B cell (primary cell): ENCODE results near the gene XDH. TPM values are rescaled to one million over a fixed set of nuclear protein-coding genes. Genes with fewer than 3 reads are reported as not detected.

Source experiments
- ATAC-seq: fragments of 200-7000 bp; cut with Tn5 transposase; one replicate; pipeline ENCODE4 v1.10.0; 2021; ENCODE audit warnings: low read depth, mild to moderate bottlenecking, moderate number of reproducible peaks, moderate library complexity
- CTCF ChIA-PET: fragments of 350-600 bp; sonication (Branson Sonifier 250); formaldehyde crosslinking; loops from one replicate; lab custom pipeline; 2021; ENCODE audit warnings: antibody characterized with exemption, inconsistent platforms; lab: Charles Lee
- POLR2A ChIA-PET: fragments of 350-600 bp; sonication (Branson Sonifier 250); formaldehyde crosslinking; loops from one replicate; lab custom pipeline; 2021; ENCODE audit warnings: antibody characterized with exemption; lab: Charles Lee
- DNase-seq: peaks from one replicate; pipeline ENCODE4 v3.0.0; 2013
- H2AFZ ChIP-seq: 2 replicates; pipeline ENCODE4 v1.6.1; 2012; ENCODE audit warnings: mild to moderate bottlenecking, low read depth, low read length; ENCODE audit not compliant: insufficient read depth, poor library complexity, severe bottlenecking
- H3K27ac ChIP-seq, 2 donors: 1 replicate in 1 of 2; 2 replicates in 1 of 2; pipeline ENCODE4 v1.5.1; 2012 to 2013; ENCODE audit warnings: low read length in 2 of 2, mild to moderate bottlenecking in 2 of 2, moderate library complexity in 1 of 2
- H3K27me3 ChIP-seq, 4 experiments: fragments of 200-600 bp in 1 of 4; sonication (generic) in 1 of 4; replicated peaks in 1 of 4; 1 replicate in 2 of 4; 2 replicates in 2 of 4; pipeline versions ENCODE4 v1.6.1 to v1.7.0; 2013 to 2016; ENCODE audit warnings: low read length in 3 of 4, mild to moderate bottlenecking in 2 of 4, mixed read lengths in 1 of 4, moderate library complexity in 1 of 4; ENCODE audit not compliant: insufficient read depth in 4 of 4, control insufficient read depth in 3 of 4; ENCODE audit errors: control extremely low read depth in 1 of 4
- H3K36me3 ChIP-seq, 2 experiments: replicated peaks in 1 of 2; 1 replicate in 1 of 2; 2 replicates in 1 of 2; pipeline versions ENCODE4 v1.6.1 to v1.7.1; 2013; ENCODE audit warnings: low read length in 1 of 2; ENCODE audit not compliant: insufficient read depth in 2 of 2, control insufficient read depth in 1 of 2; ENCODE audit errors: control extremely low read depth in 1 of 2, extremely low read depth in 1 of 2
- H3K4me1 ChIP-seq, 2 donors: fragments of 200-600 bp in 1 of 2; sonication (generic) in 1 of 2; 1 replicate in 1 of 2; 2 replicates in 1 of 2; pipeline versions ENCODE4 v1.5.1 to v1.6.1; 2013 to 2017; ENCODE audit warnings: low read length in 2 of 2; ENCODE audit not compliant: control insufficient read depth in 2 of 2, insufficient read depth in 2 of 2
- H3K4me2 ChIP-seq: replicated peaks from 2 replicates; pipeline ENCODE3; 2012; ENCODE audit warnings: mild to moderate bottlenecking, low read depth, low read length; ENCODE audit not compliant: poor library complexity, severe bottlenecking
- H3K4me3 ChIP-seq, 5 experiments: fragments of 200-600 bp in 1 of 5; sonication (generic) in 1 of 5; 1 replicate in 3 of 5; 2 replicates in 2 of 5; pipeline versions ENCODE4 v1.5.1 to v1.7.0; 2011 to 2016; ENCODE audit warnings: low read length in 4 of 5, mild to moderate bottlenecking in 4 of 5, low read depth in 2 of 5, control low read depth in 1 of 5, moderate library complexity in 1 of 5; ENCODE audit not compliant: insufficient read depth in 1 of 5; ENCODE audit errors: control extremely low read depth in 1 of 5, extremely low read depth in 1 of 5
- H3K79me2 ChIP-seq: fragments of 200-600 bp; sonication (generic); one replicate; pipeline ENCODE4 v1.6.0; 2016; ENCODE audit warnings: low read length; ENCODE audit not compliant: control insufficient read depth, insufficient read depth
- H3K9ac ChIP-seq: fragments of 200-600 bp; sonication (generic); 2 replicates; pipeline ENCODE4 v1.6.1; 2017; ENCODE audit warnings: mild to moderate bottlenecking, low read length, moderate library complexity
- H3K9me3 ChIP-seq, 3 donors: one replicate each; pipeline versions ENCODE4 v1.6.1 to v1.7.1; 2013; ENCODE audit warnings: low read length in 2 of 3; ENCODE audit not compliant: control insufficient read depth in 2 of 3, insufficient read depth in 1 of 3; ENCODE audit errors: control extremely low read depth in 1 of 3
- H4K20me1 ChIP-seq: 2 replicates; pipeline ENCODE4 v1.6.0; 2012; ENCODE audit warnings: mild to moderate bottlenecking, low read length; ENCODE audit not compliant: insufficient read depth, control insufficient read depth, poor library complexity, severe bottlenecking
- H3K27ac Mint-ChIP-seq: one replicate; pipeline ENCODE4 v1.8.0; 2021; ENCODE audit warnings: mixed read lengths
- H3K27me3 Mint-ChIP-seq: one replicate; pipeline ENCODE4 v1.8.0; 2021; ENCODE audit warnings: mixed read lengths
- H3K4me1 Mint-ChIP-seq: one replicate; pipeline ENCODE4 v1.8.0; 2021; ENCODE audit warnings: mixed read lengths
- H3K4me3 Mint-ChIP-seq: one replicate; pipeline ENCODE4 v1.8.0; 2021; ENCODE audit warnings: mixed read lengths
- H3K9me3 Mint-ChIP-seq: one replicate; pipeline ENCODE4 v1.8.0; 2022; ENCODE audit warnings: mixed read lengths; ENCODE audit not compliant: insufficient read depth
- CTCF ChIP-seq: fragments of 200-600 bp; IDR thresholded peaks from one replicate; pipeline ENCODE4 v1.8.0; 2022; ENCODE audit warnings: antibody characterized with exemption, mild to moderate bottlenecking
- EZH2 ChIP-seq: IDR thresholded peaks from 2 replicates; pipeline ENCODE4 v1.6.1; 2012; ENCODE audit warnings: borderline replicate concordance, low read depth, mild to moderate bottlenecking, moderate library complexity, low read length; ENCODE audit not compliant: insufficient read depth, poor library complexity, severe bottlenecking
- WGBS: methylation state at CpG from one replicate; pipeline ENCODE4 v1.1.5; 2013; ENCODE audit warnings: missing lambda C conversion rate; ENCODE audit not compliant: insufficient coverage; 5-methylcytosine and 5-hydroxymethylcytosine counted together
- intact Hi-C: fragments of 100-400 bp; cut with micrococcal nuclease; formaldehyde crosslinking; loops from one replicate; pipeline ENCODE4 v1.10.0; 2022
- polyA plus RNA-seq: library from polyadenylated mRNA; depleted of rRNA; stranded (reverse); fragments of >200 nt; gene quantifications from 2 replicates; pipeline ENCODE4 v1.2.3, GENCODE V29; 2012
- total RNA-seq, 2 donors: library from RNA; stranded (reverse); fragments of 120-200 nt in 1 of 2; gene quantifications; 1 replicate in 1 of 2; 2 replicates in 1 of 2; pipeline versions ENCODE4 v1.2.3 to v1.2.4, GENCODE V29; 2013 to 2022

The XDH gene
- total and polyA plus RNA-seq, 2 donors (not counting 1 experiment from before 2014, with no cell fraction given) = not detected

- DNase-seq = no peak
- no peaks in the 10 kb centered on the region for H4K20me1 ChIP-seq
- no peak for ATAC-seq
- 100% methylated on average over 1 of the region's 3 CpGs for WGBS
- H3K79me2 ChIP-seq = no peaks in the 10 kb centered on the region
- Mint-ChIP-seq H3K4me3 (no peak overlapping the region), H3K4me1 (peaks cover 10% of the 10 kb centered on the region), H3K27me3 (peaks cover 5% of the 10 kb centered on the region), H3K9me3 (no peaks in the 10 kb centered on the region), H3K27ac (no peak overlapping the region)
- TF ChIP-seq CTCF (no peak), EZH2 (no peak)
- ChIA-PET CTCF (no interaction called here), POLR2A (no interaction called here)
- intact Hi-C loops = no loop called here
- H3K36me3 ChIP-seq = no peaks in the 10 kb centered on the region
- H3K4me2 ChIP-seq = no peak overlapping the region
- peaks cover 0 to 4% (median 0%) of the 10 kb centered on the region in 3 donors for H3K9me3 ChIP-seq
- H3K4me1 ChIP-seq = peaks cover 9% of the 10 kb centered on the region in 2 donors
- H3K27me3 ChIP-seq = peaks cover 0 to 5% (median 0%) of the 10 kb centered on the region in 4 experiments
- H3K9ac ChIP-seq = no peak overlapping the region
- H3K4me3 ChIP-seq = no peak overlapping the region
- no peak overlapping the region for H2AFZ ChIP-seq
- H3K27ac ChIP-seq = no peak overlapping the region
Measured at GRCh38 chr2:31312898-31313297, 101.6 kb downstream of the XDH start.

- TF ChIP-seq CTCF (no peak), EZH2 (no peak)
- H3K4me3 ChIP-seq = no peak overlapping the region
- Mint-ChIP-seq H3K4me3 (no peak overlapping the region), H3K27ac (no peak overlapping the region), H3K9me3 (no peaks in the 10 kb centered on the region), H3K4me1 (no peaks in the 10 kb centered on the region), H3K27me3 (peaks cover 3% of the 10 kb centered on the region)
- DNase-seq (no peak), ATAC-seq (no peak)
- no peak overlapping the region for H3K4me2 ChIP-seq
- 76% methylated on average over 2 of the region's 2 CpGs for WGBS
- H3K4me1 ChIP-seq = no peaks in the 10 kb centered on the region
- H3K9ac ChIP-seq = no peak overlapping the region
- no peaks in the 10 kb centered on the region for H3K36me3 ChIP-seq
- ChIA-PET CTCF (interaction anchor here (1.1 kb wide), 1 partner anchor 29 kb away, joined by 4 read pairs; no protein-coding TSS in a partner anchor), POLR2A (no interaction called here)
- H4K20me1 ChIP-seq = no peaks in the 10 kb centered on the region
- H3K27me3 ChIP-seq = no peaks in the 10 kb centered on the region
- peaks cover 0 to 1% (median 0%) of the 10 kb centered on the region in 3 donors for H3K9me3 ChIP-seq
- H2AFZ ChIP-seq = no peak overlapping the region
- H3K27ac ChIP-seq = no peak overlapping the region
- H3K79me2 ChIP-seq = no peaks in the 10 kb centered on the region
- intact Hi-C loops = no loop called here
Measured at GRCh38 chr2:31304816-31305215, 109.7 kb downstream of the XDH start.
